Urinary bladder (tissue), 4 donors: ENCODE data around the gene PPM1F. TPM values are rescaled to one million over a fixed set of nuclear protein-coding genes. Genes with fewer than 3 reads are reported as not detected.

Experiments
- DNase-seq: peaks from one replicate; pipeline ENCODE4 v3.0.0-alpha.2; 2015; ENCODE audit errors: extremely low spot score
- H3K27ac ChIP-seq: one replicate; pipeline ENCODE4 v1.5.1; 2013; ENCODE audit warnings: low read depth, mild to moderate bottlenecking, moderate library complexity
- H3K36me3 ChIP-seq: one replicate; pipeline ENCODE4 v1.6.1; 2013; ENCODE audit warnings: mild to moderate bottlenecking, moderate library complexity; ENCODE audit not compliant: insufficient read depth
- H3K4me1 ChIP-seq: one replicate; pipeline ENCODE4 v1.6.1; 2013; ENCODE audit warnings: mild to moderate bottlenecking, moderate library complexity; ENCODE audit not compliant: insufficient read depth
- H3K4me3 ChIP-seq: one replicate; pipeline ENCODE4 v1.5.1; 2013; ENCODE audit warnings: low read depth, low read length
- WGBS: extraction: QIAGEN DNeasy Blood & Tissue Kit; methylation state at CpG from one replicate; pipeline ENCODE4 v1.1.7; 2013; 5-methylcytosine and 5-hydroxymethylcytosine counted together
- polyA plus RNA-seq: library from polyadenylated mRNA; stranded (reverse); fragments of 200-250 nt; gene quantifications from one replicate; pipeline ENCODE4 v1.2.3, GENCODE V29; 2013
- total RNA-seq: library from RNA; depleted of rRNA; stranded (reverse); fragments of >200 nt; gene quantifications from one replicate; pipeline ENCODE4 v1.2.3, GENCODE V29; 2014
- donor health status: healthy with polysubstance abuse.
- donor health status: healthy.

Gene PPM1F
- total and polyA plus RNA-seq, 2 donors = 30.8 to 35.4 TPM

GRCh38 chr22:21970037-21970799, 17.6 kb upstream of the PPM1F start:
- no peak for DNase-seq
- Histone ChIP-seq H3K36me3 (no peaks in the 10 kb centered on the region), H3K4me1 (no peaks in the 10 kb centered on the region), H3K27ac (no peak overlapping the region), H3K4me3 (no peak overlapping the region)
- WGBS = 89% methylated on average over 19 of the region's 19 CpGs

DNA sequence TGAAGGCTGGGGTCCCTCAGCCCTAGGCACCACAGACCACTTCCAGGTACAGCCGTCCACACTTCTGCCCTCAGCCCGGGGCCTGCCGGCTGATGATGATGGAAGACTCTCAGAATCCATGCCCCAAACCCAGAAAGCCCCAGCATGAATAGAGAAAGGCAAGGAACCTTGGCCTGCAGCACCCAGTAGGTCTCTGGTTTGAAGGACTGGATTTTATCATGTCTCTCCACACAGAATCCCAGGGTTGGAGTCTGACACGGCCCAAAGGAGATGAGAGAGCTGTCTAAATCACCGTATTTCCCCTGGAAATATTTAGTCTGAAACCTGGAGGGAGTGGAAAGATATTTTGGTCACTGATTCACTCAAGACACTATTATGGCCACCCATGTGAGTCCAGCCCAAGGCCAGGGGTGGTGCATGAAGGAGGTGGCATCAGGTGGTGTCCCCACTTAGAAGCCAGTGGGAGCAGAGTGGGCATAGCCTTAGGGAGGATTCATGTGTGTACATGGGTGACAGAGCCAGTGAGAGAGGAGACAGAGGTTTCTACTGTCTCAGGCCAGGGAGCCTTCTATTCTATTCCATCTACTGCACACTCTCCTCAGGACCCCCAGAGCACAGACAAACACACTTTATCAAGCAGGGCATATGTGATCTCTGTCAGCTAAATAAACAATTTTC, 15.9 kb upstream of the PPM1F start:
- Histone ChIP-seq H3K27ac (no peak overlapping the region), H3K4me3 (no peak overlapping the region), H3K4me1 (no peaks in the 10 kb centered on the region), H3K36me3 (peaks cover 4% of the 10 kb centered on the region)
- DNase-seq = no peak
- WGBS = 94% methylated on average over 5 of the region's 5 CpGs

DNA sequence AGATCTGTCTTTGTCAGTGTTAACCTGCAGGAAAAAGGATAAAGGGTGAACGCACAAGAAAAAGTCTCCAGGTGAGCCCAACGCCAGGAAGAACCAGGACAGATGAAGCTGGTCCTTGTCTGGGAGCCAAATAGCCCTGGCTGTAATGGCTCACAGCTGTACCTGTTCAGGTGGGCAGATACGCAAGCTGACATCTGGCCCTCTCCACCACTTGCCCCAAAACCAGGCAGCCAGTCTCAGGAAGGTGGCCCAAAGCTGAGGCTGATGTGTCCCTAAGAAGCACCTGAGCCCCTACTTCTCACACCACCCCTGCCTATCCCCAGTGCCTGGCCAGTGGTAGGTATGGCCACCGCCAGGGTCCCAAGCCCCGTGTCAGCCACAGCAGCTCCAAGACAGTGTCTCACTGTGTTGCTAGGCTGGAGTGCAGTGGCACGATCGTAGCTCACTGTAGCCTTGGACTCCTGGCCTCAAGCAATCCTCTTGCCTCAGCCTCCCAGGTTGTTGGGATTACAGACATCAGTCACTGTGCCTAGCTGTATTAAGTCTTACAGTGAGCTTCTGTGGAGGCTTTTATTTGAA, 15.1 kb upstream of the PPM1F start:
- WGBS = 95% methylated on average over 7 of the region's 7 CpGs
- H3K4me3 ChIP-seq = no peak overlapping the region
- no peak overlapping the region for H3K27ac ChIP-seq
- no peak for DNase-seq
- H3K4me1 ChIP-seq = no peaks in the 10 kb centered on the region
- peaks cover 4% of the 10 kb centered on the region for H3K36me3 ChIP-seq

DNA sequence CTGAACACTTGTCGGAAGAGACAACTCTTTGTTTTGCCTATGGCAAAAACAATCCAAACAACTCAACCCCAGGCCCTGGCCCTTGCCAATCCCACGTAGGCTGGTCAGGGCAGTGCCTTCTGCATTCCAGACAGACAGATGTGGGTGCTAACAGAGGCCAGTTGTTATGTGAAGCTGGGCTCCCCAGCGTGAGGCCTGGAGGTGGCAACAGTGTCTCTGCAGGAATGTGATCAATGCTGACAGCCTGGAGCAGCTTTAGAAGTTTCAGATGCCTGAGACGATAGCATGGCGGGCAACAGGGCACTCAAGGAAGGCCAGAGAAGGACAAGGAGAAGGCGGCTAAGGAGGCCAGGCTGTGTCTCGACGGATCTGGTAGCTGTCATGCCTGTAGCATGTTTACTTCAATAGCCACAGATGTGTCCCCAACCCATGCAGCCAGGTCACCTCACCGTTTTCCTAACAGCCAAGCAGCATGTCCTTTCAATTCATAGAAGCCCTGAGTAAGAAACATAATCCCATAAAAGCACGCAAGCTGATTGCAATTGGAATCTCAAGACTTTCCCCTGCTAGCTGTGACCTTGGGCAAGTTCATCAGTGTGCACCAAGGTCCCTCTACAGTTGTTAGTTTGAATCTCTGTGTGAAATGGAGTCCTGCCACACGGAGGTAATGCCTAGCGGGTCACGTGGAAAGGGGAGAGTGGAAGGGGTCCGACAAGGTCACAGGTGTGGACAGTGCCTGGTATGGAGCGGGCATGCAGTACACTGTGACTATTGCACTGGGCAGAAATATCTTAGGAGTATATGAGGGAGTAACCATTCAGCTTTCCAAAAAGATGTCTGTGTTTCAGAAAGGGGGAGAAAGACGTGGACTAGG, 14.2 kb upstream of the PPM1F start:
- H3K36me3 ChIP-seq = peaks cover 4% of the 10 kb centered on the region
- no peak overlapping the region for H3K4me3 ChIP-seq
- H3K4me1 ChIP-seq = no peaks in the 10 kb centered on the region
- H3K27ac ChIP-seq = no peak overlapping the region
- DNase-seq = no peak
- 91% methylated on average over 16 of the region's 16 CpGs for WGBS

GRCh38 chr22:21965762-21966288, 13.2 kb upstream of the PPM1F start:
- Histone ChIP-seq H3K27ac (no peak overlapping the region), H3K4me3 (no peak overlapping the region), H3K36me3 (peaks cover 4% of the 10 kb centered on the region), H3K4me1 (no peaks in the 10 kb centered on the region)
- DNase-seq = no peak
- 96% methylated on average over 6 of the region's 6 CpGs for WGBS

- Histone ChIP-seq H3K36me3 (peaks cover 4% of the 10 kb centered on the region), H3K27ac (no peak overlapping the region), H3K4me3 (no peak overlapping the region), H3K4me1 (no peaks in the 10 kb centered on the region)
- WGBS = 95% methylated on average over 6 of the region's 6 CpGs
- no peak for DNase-seq
Measured at GRCh38 chr22:21964918-21965484, 12.4 kb upstream of the PPM1F start.

DNA sequence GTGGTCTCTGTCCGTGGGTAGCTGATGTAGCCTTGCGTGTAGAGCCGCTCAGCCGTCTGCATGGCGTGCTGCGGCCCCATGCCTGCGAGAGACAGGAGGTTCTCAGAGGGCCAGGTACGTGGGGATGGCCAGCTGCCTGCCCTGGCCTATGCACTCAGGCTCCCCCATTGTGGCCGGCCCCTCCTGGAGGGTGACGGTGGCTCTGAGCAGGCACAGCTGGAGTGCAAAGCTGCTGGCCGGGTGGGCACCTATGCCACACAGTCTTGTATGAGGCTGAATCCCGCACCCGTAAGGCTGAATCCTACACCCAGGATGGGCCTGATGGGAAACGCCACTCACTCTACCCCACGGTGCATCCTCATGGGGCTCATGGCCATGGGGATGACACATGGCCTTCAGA, 11.6 kb upstream of the PPM1F start:
- no peak for DNase-seq
- H3K36me3 ChIP-seq = peaks cover 4% of the 10 kb centered on the region
- 96% methylated on average over 15 of the region's 15 CpGs for WGBS
- H3K4me3 ChIP-seq = no peak overlapping the region
- no peaks in the 10 kb centered on the region for H3K4me1 ChIP-seq
- H3K27ac ChIP-seq = no peak overlapping the region

DNA sequence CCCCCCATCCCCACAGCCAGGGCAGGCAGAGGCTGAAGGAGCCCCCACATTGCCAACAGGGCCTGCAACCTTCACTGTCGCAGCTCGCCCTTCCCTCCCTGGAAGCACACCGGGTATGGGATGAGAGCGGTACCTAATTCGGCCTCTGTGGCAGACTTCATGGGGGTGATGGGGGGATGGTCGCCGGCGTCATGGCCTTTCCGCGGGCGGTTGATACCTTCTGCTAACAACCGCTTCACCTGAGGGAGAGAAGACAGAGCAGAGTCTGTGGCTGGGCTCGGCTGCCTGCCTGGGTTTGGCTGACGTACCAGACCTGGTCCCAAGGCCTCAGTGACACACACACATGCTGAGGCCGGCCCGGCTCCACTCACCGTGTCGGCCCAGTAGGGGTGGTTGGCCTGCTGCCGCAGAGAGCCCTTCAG, 11.2 kb upstream of the PPM1F start:
- Histone ChIP-seq H3K4me1 (no peaks in the 10 kb centered on the region), H3K4me3 (no peak overlapping the region), H3K27ac (no peak overlapping the region), H3K36me3 (peaks cover 4% of the 10 kb centered on the region)
- no peak for DNase-seq
- WGBS = 96% methylated on average over 19 of the region's 19 CpGs

DNA sequence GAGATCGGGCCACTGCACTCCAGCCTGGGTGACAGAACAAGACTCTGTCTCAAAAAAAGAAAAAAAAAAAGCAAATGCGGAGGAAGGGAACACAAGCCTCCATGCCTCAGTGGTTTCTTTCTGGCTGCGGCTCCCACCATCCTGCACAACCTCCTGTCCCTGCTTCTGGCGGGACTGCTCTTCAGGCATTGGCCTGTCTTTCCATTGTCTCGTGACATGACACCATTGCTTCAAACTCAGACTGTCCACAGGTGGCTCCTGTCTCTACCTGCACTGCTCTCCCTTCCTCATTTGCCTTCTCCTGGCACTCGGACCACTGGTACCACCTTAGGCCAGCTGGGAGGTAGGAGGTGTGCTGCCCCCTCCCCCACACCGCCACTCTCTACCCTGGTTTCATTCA, 10.6 kb upstream of the PPM1F start:
- 96% methylated on average over 7 of the region's 7 CpGs for WGBS
- DNase-seq = no peak
- Histone ChIP-seq H3K27ac (no peak overlapping the region), H3K4me1 (no peaks in the 10 kb centered on the region), H3K4me3 (no peak overlapping the region), H3K36me3 (peaks cover 4% of the 10 kb centered on the region)

DNA sequence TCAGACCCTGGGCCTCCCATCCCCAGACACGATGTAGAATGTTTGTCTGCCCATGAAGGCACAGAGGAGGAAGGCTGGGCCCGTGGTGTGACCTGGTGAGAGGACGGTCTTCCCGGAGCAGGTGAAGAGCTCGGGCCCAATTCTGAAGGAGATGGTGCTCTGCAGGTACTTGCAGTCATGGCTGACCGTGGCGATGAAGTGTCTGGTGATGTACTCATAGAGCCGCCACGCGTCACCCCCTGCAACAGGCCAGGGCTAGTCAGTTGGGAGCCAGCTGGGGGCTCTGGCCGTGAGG, 10.0 kb upstream of the PPM1F start:
- WGBS = 94% methylated on average over 11 of the region's 11 CpGs
- Histone ChIP-seq H3K4me1 (no peaks in the 10 kb centered on the region), H3K4me3 (no peak overlapping the region), H3K27ac (no peak overlapping the region), H3K36me3 (peaks cover 4% of the 10 kb centered on the region)
- DNase-seq = no peak

DNA sequence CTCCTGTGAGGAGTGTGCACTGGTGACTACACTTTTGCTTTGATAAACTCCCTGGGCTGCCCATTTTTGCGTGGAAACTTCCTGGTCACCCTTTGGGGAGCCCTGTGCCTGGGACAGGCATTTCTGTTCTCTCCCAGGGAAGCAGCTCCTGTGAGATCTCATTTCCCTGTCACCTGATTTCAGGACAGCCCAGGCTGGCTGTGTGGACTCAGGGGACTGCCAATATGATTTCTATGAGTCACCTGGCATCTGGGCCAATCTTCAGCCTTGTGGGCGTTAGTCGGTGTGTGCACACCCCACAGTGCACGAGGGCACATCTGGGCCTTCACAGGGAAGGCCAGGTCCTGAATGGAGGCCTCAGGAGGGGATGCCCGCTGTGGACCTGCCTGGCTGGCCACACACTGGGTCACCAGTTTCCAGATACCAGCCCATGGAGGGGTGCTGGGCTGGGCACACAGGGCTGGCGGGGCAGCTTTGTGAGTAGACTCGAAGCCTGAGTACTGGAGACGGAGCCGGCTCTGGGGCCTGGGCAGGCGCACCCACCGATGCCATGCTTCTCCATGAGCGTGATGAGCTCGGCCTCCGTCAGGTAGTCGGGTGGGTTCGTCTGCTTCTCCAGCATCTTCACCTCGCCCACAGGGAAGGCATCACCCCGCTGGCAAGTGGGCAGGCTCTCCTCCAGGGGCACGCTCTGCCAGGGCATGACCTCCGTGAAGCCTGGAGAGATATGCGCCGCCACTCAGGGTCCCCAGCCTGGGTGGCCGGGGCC, 9.4 kb upstream of the PPM1F start:
- H3K27ac ChIP-seq = no peak overlapping the region
- peaks cover 4% of the 10 kb centered on the region for H3K36me3 ChIP-seq
- no peak for DNase-seq
- H3K4me1 ChIP-seq = no peaks in the 10 kb centered on the region
- 91% methylated on average over 23 of the region's 23 CpGs for WGBS
- H3K4me3 ChIP-seq = no peak overlapping the region

- 91% methylated on average over 18 of the region's 18 CpGs for WGBS
- H3K27ac ChIP-seq = no peak overlapping the region
Measured at GRCh38 chr22:21961127-21961867, 8.6 kb upstream of the PPM1F start.

More at GRCh38 chr22:21961127-21961867, 8.6 kb upstream of the PPM1F start:
- DNase-seq = no peak
- Histone ChIP-seq H3K4me3 (no peak overlapping the region), H3K4me1 (no peaks in the 10 kb centered on the region), H3K36me3 (peaks cover 4% of the 10 kb centered on the region)
